Lung microvascular endothelial cell (primary cell): ENCODE data around the gene MRPL33. TPM values are rescaled to one million over a fixed set of nuclear protein-coding genes. Genes with fewer than 3 reads are reported as not detected.

Source experiments
- DNase-seq, 2 donors: peaks; one replicate each; pipeline versions ENCODE4 v3.0.0 to v3.0.0-alpha.2; 2010; ENCODE audit warnings: low read depth in 2 of 2
- total RNA-seq: library from RNA; depleted of rRNA; stranded (reverse); fragments of >200 nt; gene quantifications from 2 replicates; pipeline ENCODE4 v1.2.1, GENCODE V29; 2014

MRPL33 gene
- total RNA-seq, 1 donor from 2014 or later, result 72.8 TPM

DNA sequence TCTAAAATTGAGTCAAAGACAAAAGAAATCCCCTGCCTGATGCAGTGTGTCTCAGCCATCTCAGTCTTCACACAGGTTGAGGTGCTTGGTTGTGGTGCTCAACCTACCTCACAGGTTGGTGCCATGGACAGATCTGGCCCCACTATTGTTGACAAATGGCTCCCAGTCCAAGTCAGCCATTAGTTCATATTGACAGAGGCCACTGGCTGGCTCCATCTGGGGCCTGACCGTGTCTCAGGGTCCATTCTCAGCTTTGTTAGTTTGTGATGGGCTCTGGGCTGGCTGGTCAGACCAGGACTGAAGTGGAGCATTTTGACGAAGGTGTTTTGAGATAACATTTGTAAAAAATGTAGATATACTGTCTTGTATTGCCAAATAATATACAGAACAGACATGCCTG, 36.9 kb downstream of the MRPL33 start:
- DNase-seq, result no peak

- DNase-seq, result no peak
Observed at GRCh38 chr2:27808984-27809383, 37.5 kb downstream of the MRPL33 start.

DNA sequence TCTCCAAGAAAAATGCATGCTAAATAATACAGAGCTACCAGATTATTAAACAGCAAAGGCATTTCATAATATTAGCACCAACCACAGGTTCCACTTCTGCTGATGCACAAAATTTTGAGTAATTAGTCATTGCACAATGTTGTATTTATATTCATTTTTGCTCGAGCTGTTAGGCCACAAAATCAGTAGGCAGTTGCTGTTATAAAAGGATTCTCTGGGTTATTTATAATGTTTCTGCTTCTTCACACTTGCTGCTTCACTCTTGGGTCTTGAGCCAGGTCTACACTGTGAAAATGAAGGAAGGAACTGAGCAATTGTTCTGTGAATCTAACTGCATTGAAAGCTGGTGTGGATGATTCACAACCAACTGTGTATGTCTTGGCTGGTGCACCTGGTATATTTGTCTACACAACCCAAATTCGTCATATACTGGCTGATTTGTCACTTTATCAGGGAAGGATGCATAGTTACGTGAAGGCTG, 38.3 kb downstream of the MRPL33 start:
- DNase-seq, result peak; percentile 44 to 89

DNA sequence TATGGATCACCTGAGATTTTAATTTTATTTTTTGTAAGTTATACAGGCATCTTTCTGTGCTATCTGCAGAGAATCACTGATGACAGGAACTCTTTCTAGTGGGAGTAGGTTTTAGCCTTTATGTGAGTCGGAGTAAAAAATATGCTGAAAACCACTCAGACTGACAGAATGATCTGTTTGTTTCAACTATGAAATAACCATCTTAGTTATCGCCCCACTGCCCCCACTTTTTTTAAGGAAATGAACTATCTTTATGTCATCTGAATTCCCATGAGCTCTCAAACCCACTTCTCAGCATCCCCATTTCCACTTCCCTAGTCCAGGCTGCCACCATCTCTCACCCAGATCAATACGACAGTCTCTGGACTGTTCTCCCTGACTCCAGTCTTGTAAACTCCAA, 38.9 kb downstream of the MRPL33 start:
- DNase-seq, result no peak

GRCh38 chr2:27811768-27812167, 40.2 kb downstream of the MRPL33 start:
- DNase-seq, result no peak

DNA sequence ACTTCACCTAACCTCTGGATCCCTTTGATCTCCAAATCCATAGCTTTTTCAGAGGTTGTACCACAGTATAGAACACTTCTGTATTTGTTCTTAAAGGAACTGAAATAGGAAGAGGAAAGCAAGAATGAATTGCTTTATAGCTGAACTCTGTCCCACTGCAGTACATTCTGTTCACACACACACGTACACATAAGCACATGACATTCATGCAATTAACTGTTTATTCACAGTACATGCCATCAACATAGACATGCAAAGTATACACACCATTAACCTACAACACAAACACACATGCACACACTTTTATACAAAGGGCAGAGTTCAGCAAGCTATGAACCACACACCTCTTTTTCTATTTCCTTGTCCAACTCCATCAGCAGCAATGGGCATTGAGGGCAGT, 43.2 kb downstream of the MRPL33 start:
- DNase-seq, result no peak

GRCh38 chr2:27815860-27816438, 44.4 kb downstream of the MRPL33 start:
- DNase-seq, result no peak

DNA sequence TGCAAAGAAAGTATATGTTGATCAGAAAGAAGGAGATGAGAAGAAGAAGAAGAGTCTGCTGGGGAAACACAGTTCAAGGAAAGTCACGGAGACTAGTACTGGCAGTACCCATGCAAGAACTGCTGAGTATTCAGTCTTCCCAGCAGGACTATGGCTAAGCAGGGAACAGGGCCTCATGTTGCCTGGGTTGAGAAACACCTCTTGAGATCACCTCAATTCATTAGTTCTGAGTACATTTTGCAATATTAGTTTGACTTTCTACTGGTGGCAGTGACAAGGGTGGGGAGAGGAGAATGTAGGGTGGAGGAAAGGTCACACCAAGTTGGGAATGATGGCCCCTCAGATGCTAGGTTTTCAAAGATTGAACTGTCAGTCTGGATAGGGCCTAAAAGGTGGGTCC, 50.5 kb downstream of the MRPL33 start:
- no peak for DNase-seq

- no peak for DNase-seq
Observed at GRCh38 chr2:27823135-27823534, 51.6 kb downstream of the MRPL33 start.

DNA sequence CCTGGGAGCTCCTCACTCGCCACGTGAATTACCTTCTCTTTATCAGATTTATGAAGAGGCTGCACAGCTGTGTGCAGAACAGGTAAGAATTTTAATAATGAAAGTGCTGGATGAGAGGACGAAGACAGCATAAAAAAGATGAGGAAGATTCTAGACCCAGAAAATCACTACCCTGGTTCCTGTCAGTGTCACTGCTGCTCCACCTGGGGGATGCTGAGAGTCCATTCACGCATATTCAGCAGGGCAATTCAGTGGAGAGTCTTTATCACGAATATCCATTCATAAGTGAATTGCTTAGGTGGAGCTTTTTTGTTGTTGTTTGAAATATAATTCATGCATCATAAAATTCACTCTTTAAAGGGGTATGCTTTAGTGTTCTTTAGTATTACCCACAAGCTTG, 52.0 kb downstream of the MRPL33 start:
- no peak for DNase-seq

- DNase-seq, result no peak
Observed at GRCh38 chr2:27824401-27824800, 52.9 kb downstream of the MRPL33 start.

- no peak for DNase-seq
Observed at GRCh38 chr2:27828305-27828704, 56.8 kb downstream of the MRPL33 start.

Other genes with a start within 250 kb of the MRPL33 start
- gene ZNF512, start 188.7 kb upstream of the MRPL33 start, total RNA-seq, result 8.9 and 11.3 TPM in 2 replicates
- gene CCDC121, start 142.7 kb upstream of the MRPL33 start, total RNA-seq, result 1.1 and 2.6 TPM in 2 replicates
- gene GPN1, start 142.7 kb upstream of the MRPL33 start, total RNA-seq, result 26.4 and 27.6 TPM in 2 replicates
- gene SUPT7L, start 108.1 kb upstream of the MRPL33 start, total RNA-seq, result 8.7 and 18.3 TPM in 2 replicates
- gene SLC4A1AP, start 107.8 kb upstream of the MRPL33 start, total RNA-seq, result 14.6 and 18.7 TPM in 2 replicates
- 1.1 and 1.4 TPM in 2 replicates for gene RBKS, start 118.7 kb downstream of the MRPL33 start, total RNA-seq
- 12.6 and 14.7 TPM in 2 replicates for gene BABAM2, start 119.0 kb downstream of the MRPL33 start, total RNA-seq